H9 (cell line): Measurements from ENCODE around the gene EXPH5. TPM values are rescaled to one million over a fixed set of nuclear protein-coding genes. Genes with fewer than 3 reads are reported as not detected.

Source experiments
- DNase-seq: peaks from one replicate; pipeline ENCODE4 v3.0.0-alpha.2; 2017
- H2AFZ ChIP-seq: one replicate; pipeline ENCODE4 v1.6.1; 2013; ENCODE audit warnings: mild to moderate bottlenecking, low read length, control low read depth, moderate library complexity
- H2AK5ac ChIP-seq: 2 replicates; pipeline ENCODE4 v1.6.1; 2013; ENCODE audit warnings: low read length, control low read depth, mixed read lengths; ENCODE audit not compliant: insufficient read length
- H2BK120ac ChIP-seq: one replicate; pipeline ENCODE4 v1.6.1; 2013; ENCODE audit warnings: low read depth, mild to moderate bottlenecking, low read length, control low read depth, inconsistent platforms; ENCODE audit not compliant: poor library complexity, severe bottlenecking
- H2BK12ac ChIP-seq: 2 replicates; pipeline ENCODE4 v1.6.1; 2013; ENCODE audit warnings: low read length, control low read depth, mixed read lengths, low read depth; ENCODE audit not compliant: insufficient read length
- H2BK15ac ChIP-seq: 2 replicates; pipeline ENCODE4 v1.6.1; 2013; ENCODE audit warnings: low read depth, low read length, control low read depth
- H2BK20ac ChIP-seq: one replicate; pipeline ENCODE4 v1.6.1; 2013; ENCODE audit warnings: low read depth, mild to moderate bottlenecking, low read length, control low read depth, inconsistent platforms; ENCODE audit not compliant: poor library complexity, severe bottlenecking
- H2BK5ac ChIP-seq: 2 replicates; pipeline ENCODE4 v1.6.1; 2013; ENCODE audit warnings: low read length, control low read depth, mixed read lengths; ENCODE audit not compliant: insufficient read length
- H3K14ac ChIP-seq: 2 replicates; pipeline ENCODE4 v1.6.1; 2013; ENCODE audit warnings: low read length, control low read depth; ENCODE audit not compliant: insufficient read depth
- H3K18ac ChIP-seq: 2 replicates; pipeline ENCODE4 v1.6.1; 2013; ENCODE audit warnings: low read depth, mild to moderate bottlenecking, mixed read lengths, low read length, control low read depth; ENCODE audit not compliant: insufficient read length
- H3K23ac ChIP-seq: 2 replicates; pipeline ENCODE4 v1.6.1; 2013; ENCODE audit warnings: low read length, control low read depth, mixed read lengths, low read depth; ENCODE audit not compliant: insufficient read length
- H3K23me2 ChIP-seq: 2 replicates; pipeline ENCODE4 v1.6.1; 2013; ENCODE audit warnings: low read depth, mild to moderate bottlenecking, mixed read lengths, low read length, control low read depth; ENCODE audit not compliant: insufficient read length, poor library complexity, severe bottlenecking
- H3K27ac ChIP-seq: 2 replicates; pipeline ENCODE4 v1.5.1; 2013; ENCODE audit warnings: low read length, control low read depth, mixed read lengths, low read depth; ENCODE audit not compliant: insufficient read length
- H3K27me3 ChIP-seq: 2 replicates; pipeline ENCODE4 v1.6.1; 2013; ENCODE audit warnings: low read length, control low read depth, inconsistent platforms; ENCODE audit not compliant: insufficient read depth
- H3K4ac ChIP-seq: 2 replicates; pipeline ENCODE4 v1.6.1; 2013; ENCODE audit warnings: low read depth, mild to moderate bottlenecking, control low read depth, inconsistent platforms, low read length, moderate library complexity
- H3K4me1 ChIP-seq: 2 replicates; pipeline ENCODE4 v1.6.1; 2013; ENCODE audit warnings: low read length, control low read depth, inconsistent platforms; ENCODE audit not compliant: insufficient read depth
- H3K4me2 ChIP-seq: 2 replicates; pipeline ENCODE4 v1.6.1; 2013; ENCODE audit warnings: low read length, control low read depth, mixed read lengths; ENCODE audit not compliant: insufficient read length, insufficient read depth
- H3K56ac ChIP-seq: 2 replicates; pipeline ENCODE4 v1.6.1; 2013; ENCODE audit warnings: low read depth, mild to moderate bottlenecking, mixed read lengths, low read length, control low read depth; ENCODE audit not compliant: insufficient read length
- H3K79me1 ChIP-seq: 2 replicates; pipeline ENCODE4 v1.6.1; 2013; ENCODE audit warnings: low read depth, mild to moderate bottlenecking, moderate library complexity, low read length, control low read depth, inconsistent platforms; ENCODE audit not compliant: insufficient read depth, poor library complexity, severe bottlenecking
- H3K79me2 ChIP-seq: 2 replicates; pipeline ENCODE4 v1.6.1; 2013; ENCODE audit warnings: low read length, control low read depth, inconsistent platforms; ENCODE audit not compliant: insufficient read depth
- H3K9ac ChIP-seq: 2 replicates; pipeline ENCODE4 v1.6.1; 2013; ENCODE audit warnings: low read length, control low read depth, mixed read lengths; ENCODE audit not compliant: insufficient read length; ENCODE audit errors: extremely low read depth
- H3K9me3 ChIP-seq: one replicate; pipeline ENCODE4 v1.6.1; 2013; ENCODE audit warnings: low read depth, low read length, inconsistent platforms; ENCODE audit not compliant: control insufficient read depth
- H3T11ph ChIP-seq: one replicate; pipeline ENCODE4 v1.6.1; 2013; ENCODE audit warnings: mild to moderate bottlenecking, low read length, control low read depth, inconsistent platforms
- H4K20me1 ChIP-seq: one replicate; pipeline ENCODE4 v1.6.1; 2013; ENCODE audit not compliant: control insufficient read depth, insufficient read length, insufficient read depth
- H4K5ac ChIP-seq: 2 replicates; pipeline ENCODE4 v1.6.1; 2013; ENCODE audit warnings: low read depth, mild to moderate bottlenecking, mixed read lengths, low read length, control low read depth; ENCODE audit not compliant: insufficient read length
- H4K8ac ChIP-seq: replicated peaks from 2 replicates; pipeline ENCODE4 v1.6.1; 2013; ENCODE audit warnings: low read length, control low read depth, mixed read lengths, low read depth; ENCODE audit not compliant: insufficient read length
- H4K91ac ChIP-seq: 2 replicates; pipeline ENCODE4 v1.6.1; 2013; ENCODE audit warnings: low read depth, mild to moderate bottlenecking, moderate library complexity, mixed read lengths, low read length, control low read depth; ENCODE audit not compliant: insufficient read length
- H3K27ac Mint-ChIP-seq, 3 experiments: 2 replicates in 2 of 3; 3 replicates in 1 of 3; pipeline ENCODE4 v1.8.0; 2020 to 2021; ENCODE audit warnings: mixed read lengths in 3 of 3, mild to moderate bottlenecking in 1 of 3, moderate library complexity in 1 of 3
- H3K27me3 Mint-ChIP-seq: 2 replicates; pipeline ENCODE4 v1.8.0; 2021; ENCODE audit warnings: low read depth, mild to moderate bottlenecking, moderate library complexity, mixed read lengths
- H3K36me3 Mint-ChIP-seq, 3 experiments: 2 replicates in 2 of 3; 3 replicates in 1 of 3; pipeline ENCODE4 v1.8.0; 2020 to 2021; ENCODE audit warnings: low read depth in 3 of 3, mixed read lengths in 3 of 3; ENCODE audit not compliant: insufficient read depth in 1 of 3
- H3K4me1 Mint-ChIP-seq, 2 experiments: 2 replicates each; pipeline ENCODE4 v1.8.0; 2020; ENCODE audit warnings: mixed read lengths in 2 of 2
- H3K4me3 Mint-ChIP-seq, 2 experiments: 2 replicates in 1 of 2; 3 replicates in 1 of 2; pipeline ENCODE4 v1.8.0; 2020 to 2021; ENCODE audit warnings: mild to moderate bottlenecking in 2 of 2, mixed read lengths in 2 of 2, moderate library complexity in 1 of 2
- H3K9me3 Mint-ChIP-seq, 2 experiments: 2 replicates in 1 of 2; 3 replicates in 1 of 2; pipeline ENCODE4 v1.8.0; 2020; ENCODE audit warnings: mild to moderate bottlenecking in 2 of 2, mixed read lengths in 2 of 2, moderate library complexity in 1 of 2
- CTCF ChIP-seq: fragments of 200-600 bp; sonication (generic); conservative IDR thresholded peaks from 3 replicates; pipeline ENCODE4 v1.8.0; 2021; ENCODE audit warnings: antibody characterized with exemption, mild to moderate bottlenecking
- WGBS: extraction: QIAGEN DNeasy Blood & Tissue Kit; methylation state at CpG from one replicate; pipeline ENCODE4 v1.1.7; 2013; ENCODE audit warnings: missing lambda C conversion rate, low lambda C conversion rate, mixed read lengths; ENCODE audit not compliant: insufficient read length; ENCODE audit errors: extremely low coverage; 5-methylcytosine and 5-hydroxymethylcytosine counted together
- total RNA-seq: library from RNA; stranded (reverse); gene quantifications from 2 replicates; pipeline ENCODE4 v1.2.1, GENCODE V29; 2021

Gene EXPH5
- total RNA-seq, 1 experiment from 2014 or later = 3.1 TPM

- DNase-seq = no peak
- Mint-ChIP-seq H3K27me3 (no peaks in the 10 kb centered on the region), H3K4me3 (no peak overlapping the region), H3K36me3 (no peaks in the 10 kb centered on the region), H3K9me3 (no peaks in the 10 kb centered on the region), H3K4me1 (peaks cover 13 to 24% of the 10 kb centered on the region in 2 experiments), H3K27ac (no peak overlapping the region)
- Histone ChIP-seq H3T11ph (no peak overlapping the region), H3K79me2 (0 out of 2 replicates have a peak, but pooled peaks cover 2% of the 10 kb centered on the region), H3K27ac (no peak overlapping the region), H4K5ac (no peak overlapping the region), H3K56ac (no peak overlapping the region), H3K4ac (no peak overlapping the region), H2BK12ac (no peak overlapping the region), H3K4me2 (no peak overlapping the region), H2AK5ac (no peak overlapping the region), H3K18ac (no peak overlapping the region), H4K91ac (no peak overlapping the region), H2BK15ac (no peak overlapping the region), H2BK20ac (no peak overlapping the region), H4K20me1 (no peaks in the 10 kb centered on the region), H3K9me3 (no peaks in the 10 kb centered on the region), H3K27me3 (no peaks in the 10 kb centered on the region), H2BK120ac (no peak overlapping the region), H3K4me1 (no peaks in the 10 kb centered on the region), H3K23me2 (no peaks in the 10 kb centered on the region), H2AFZ (no peak overlapping the region), H3K9ac (no peak overlapping the region), H3K23ac (no peak overlapping the region), H3K79me1 (no peaks in the 10 kb centered on the region), H4K8ac (no peak overlapping the region), H2BK5ac (no peak overlapping the region), H3K14ac (no peak overlapping the region)
- TF ChIP-seq CTCF = no peak
- WGBS = no CpG with 5 or more reads among the region's 2 CpGs
Observed at GRCh38 chr11:108559340-108559739, 34.2 kb downstream of the EXPH5 start.
